Liver (tissue), 9 donors: ENCODE results near the gene DAPK2. TPM values are rescaled to one million over a fixed set of nuclear protein-coding genes. Genes with fewer than 3 reads are reported as not detected.
A peak's percentile ranks its signal among the peaks of the same experiment; 100 is the strongest.

ENCODE experiments used
- DNase-seq: peaks from one replicate; pipeline ENCODE4 v3.0.0-alpha.2; 2017; ENCODE audit warnings: low spot score
- H3K27ac ChIP-seq, 2 donors: one replicate each; pipeline ENCODE4 v1.7.0; 2013; ENCODE audit warnings: inconsistent platforms in 2 of 2, low read length in 2 of 2, control low read depth in 1 of 2, low read depth in 1 of 2, mild to moderate bottlenecking in 1 of 2
- H3K27me3 ChIP-seq, 4 donors: one replicate each; pipeline versions ENCODE4 v1.6.1 to v1.7.0; 2013; ENCODE audit warnings: low read length in 3 of 4, inconsistent platforms in 1 of 4, mild to moderate bottlenecking in 1 of 4, moderate library complexity in 1 of 4; ENCODE audit not compliant: control insufficient read depth in 4 of 4, insufficient read depth in 4 of 4
- H3K36me3 ChIP-seq, 4 donors: one replicate each; pipeline versions ENCODE4 v1.6.1 to v1.7.0; 2013; ENCODE audit warnings: low read length in 3 of 4, mild to moderate bottlenecking in 3 of 4, low read depth in 1 of 4, moderate library complexity in 1 of 4; ENCODE audit not compliant: control insufficient read depth in 4 of 4, insufficient read depth in 3 of 4
- H3K4me1 ChIP-seq, 4 donors: one replicate each; pipeline versions ENCODE4 v1.6.1 to v1.7.0; 2013; ENCODE audit warnings: low read length in 3 of 4, mild to moderate bottlenecking in 3 of 4, moderate library complexity in 1 of 4; ENCODE audit not compliant: control insufficient read depth in 4 of 4, insufficient read depth in 4 of 4
- H3K4me3 ChIP-seq, 3 donors: one replicate each; pipeline versions ENCODE4 v1.6.1 to v1.7.0; 2013; ENCODE audit warnings: low read length in 3 of 3, control low read depth in 1 of 3, low read depth in 1 of 3, mild to moderate bottlenecking in 1 of 3
- H3K9ac ChIP-seq, 2 donors: one replicate each; pipeline ENCODE4 v1.7.0; 2013; ENCODE audit warnings: low read length in 2 of 2, mild to moderate bottlenecking in 2 of 2, moderate library complexity in 2 of 2, control low read depth in 1 of 2, low read depth in 1 of 2
- H3K9me3 ChIP-seq, 4 donors: one replicate each; pipeline versions ENCODE4 v1.6.1 to v1.7.0; 2013; ENCODE audit warnings: low read length in 3 of 4; ENCODE audit not compliant: control insufficient read depth in 4 of 4
- ATF3 ChIP-seq: IDR thresholded peaks from 2 replicates; pipeline ENCODE4 v1.6.1; 2016; ENCODE audit warnings: antibody characterized with exemption
- CTCF ChIP-seq: fragments of 150-350 bp; IDR thresholded peaks from 2 replicates; pipeline ENCODE4 v1.5.1; 2017; ENCODE audit warnings: improper control_type of control experiment, low read depth, low read length; ENCODE audit not compliant: missing input control
- EGR1 ChIP-seq, 2 donors: IDR thresholded peaks; 2 replicates each; pipeline ENCODE4 v1.6.1; 2016 to 2018; ENCODE audit warnings: antibody characterized with exemption in 2 of 2, low read depth in 2 of 2
- FOXA1 ChIP-seq: IDR thresholded peaks from 2 replicates; pipeline ENCODE4 v1.6.1; 2016; ENCODE audit warnings: antibody characterized with exemption
- FOXA2 ChIP-seq: IDR thresholded peaks from 2 replicates; pipeline ENCODE4 v1.6.1; 2016; ENCODE audit warnings: antibody characterized with exemption
- GABPA ChIP-seq, 2 donors: IDR thresholded peaks in 1 of 2; conservative IDR thresholded peaks in 1 of 2; 2 replicates each; pipeline ENCODE4 v1.6.1; 2016; ENCODE audit warnings: antibody characterized with exemption in 2 of 2, mild to moderate bottlenecking in 1 of 2, moderate library complexity in 1 of 2
- HNF4A ChIP-seq, 2 donors: conservative IDR thresholded peaks; 2 replicates each; pipeline ENCODE4 v1.6.1; 2016; ENCODE audit warnings: antibody characterized with exemption in 2 of 2, mild to moderate bottlenecking in 2 of 2
- HNF4G ChIP-seq: IDR thresholded peaks from 2 replicates; pipeline ENCODE4 v1.6.1; 2016; ENCODE audit warnings: antibody characterized with exemption
- JUND ChIP-seq, 2 donors: IDR thresholded peaks; 2 replicates each; pipeline ENCODE4 v1.6.1; 2016; ENCODE audit warnings: antibody characterized with exemption in 2 of 2
- MAX ChIP-seq: IDR thresholded peaks from 2 replicates; pipeline ENCODE4 v1.6.1; 2016; ENCODE audit warnings: antibody characterized with exemption
- NR2F2 ChIP-seq: IDR thresholded peaks from 2 replicates; pipeline ENCODE4 v1.6.1; 2016; ENCODE audit warnings: antibody characterized with exemption
- RAD21 ChIP-seq, 2 donors: IDR thresholded peaks; 2 replicates each; pipeline ENCODE4 v1.6.1; 2016; ENCODE audit warnings: antibody characterized with exemption in 2 of 2, mild to moderate bottlenecking in 2 of 2
- REST ChIP-seq: IDR thresholded peaks from 2 replicates; pipeline ENCODE4 v1.6.1; 2016; ENCODE audit warnings: antibody characterized with exemption, mild to moderate bottlenecking
- RXRA ChIP-seq, 2 donors: IDR thresholded peaks; 2 replicates each; pipeline ENCODE4 v1.6.1; 2017 to 2018; ENCODE audit warnings: antibody characterized with exemption in 2 of 2, mild to moderate bottlenecking in 1 of 2
- SP1 ChIP-seq: IDR thresholded peaks from 2 replicates; pipeline ENCODE4 v1.6.1; 2018; ENCODE audit warnings: antibody characterized with exemption, mild to moderate bottlenecking
- TAF1 ChIP-seq: conservative IDR thresholded peaks from 2 replicates; pipeline ENCODE4 v1.6.1; 2016; ENCODE audit warnings: antibody characterized with exemption, mild to moderate bottlenecking
- YY1 ChIP-seq: IDR thresholded peaks from 2 replicates; pipeline ENCODE4 v1.6.1; 2016; ENCODE audit warnings: antibody characterized with exemption, mild to moderate bottlenecking
- ZBTB33 ChIP-seq: IDR thresholded peaks from 2 replicates; pipeline ENCODE4 v1.6.1; 2016; ENCODE audit warnings: antibody characterized with exemption
- WGBS: extraction: QIAGEN DNeasy Blood & Tissue Kit; methylation state at CpG from one replicate; pipeline ENCODE4 v1.1.7; 2013; 5-methylcytosine and 5-hydroxymethylcytosine counted together
- polyA plus RNA-seq, 2 donors: library from polyadenylated mRNA; stranded (reverse) in 1 of 2; unstranded in 1 of 2; fragments of 200-250 nt in 1 of 2; fragments of >200 nt in 1 of 2; fragmentation: Nextera tagmentation in 1 of 2; extraction: Ambion mirVana in 1 of 2; gene quantifications; one replicate each; pipeline versions ENCODE4 v1.2.1 to v1.2.3, GENCODE V29; 2013 to 2015
- total RNA-seq, 2 donors: library from RNA; depleted of rRNA; stranded (reverse); fragments of >200 nt; gene quantifications; one replicate each; pipeline ENCODE4 v1.2.3, GENCODE V29; 2014
- donor health status: healthy.
- donor health status: healthy.
- donor health status: healthy.
- donor health status: healthy.
- donor health status: healthy.

DAPK2 gene
- total and polyA plus RNA-seq, 4 donors, result 1.0 to 3.6 (median 1.1) TPM

- Histone ChIP-seq H3K4me3 (no peak overlapping the region), H3K36me3 (no peaks in the 10 kb centered on the region), H3K9ac (no peak overlapping the region), H3K9me3 (no peaks in the 10 kb centered on the region), H3K4me1 (peaks cover 4 to 8% (median 5%) of the 10 kb centered on the region in 4 donors), H3K27ac (no peak overlapping the region), H3K27me3 (no peaks in the 10 kb centered on the region)
- 78% methylated on average over 4 of the region's 4 CpGs for WGBS
- peak; percentile 27 for DNase-seq
- TF ChIP-seq TAF1 (no peak), RXRA (IDR thresholded peaks at IDR 0.05) (peak in 1 of 2 donors; percentile 4), YY1 (no peak), HNF4A (conservative IDR thresholded peaks at IDR 0.05) (peak in 1 of 2 donors; percentile 34), RAD21 (IDR thresholded peaks at IDR 0.05) (no peak), FOXA2 (no peak)
These were observed 67.6 kb downstream of the DAPK2 start for GRCh38 chr15:63978511-63979261.

- Histone ChIP-seq H3K27me3 (no peaks in the 10 kb centered on the region), H3K27ac (no peak overlapping the region), H3K4me1 (peaks cover 4 to 13% (median 9%) of the 10 kb centered on the region in 4 donors), H3K4me3 (no peak overlapping the region), H3K9me3 (no peaks in the 10 kb centered on the region), H3K36me3 (no peaks in the 10 kb centered on the region), H3K9ac (no peak overlapping the region)
- TF ChIP-seq TAF1, result no peak
- TF ChIP-seq MAX, result no peak
- TF ChIP-seq JUND (IDR thresholded peaks at IDR 0.05), result no peak
- TF ChIP-seq FOXA2, result no peak
- no peak for TF ChIP-seq GABPA (IDR thresholded peaks at IDR 0.05 in 1 of 2, conservative IDR thresholded peaks at IDR 0.05 in 1 of 2)
- no peak for TF ChIP-seq RAD21 (IDR thresholded peaks at IDR 0.05)
- TF ChIP-seq CTCF, result no peak
- no peak for TF ChIP-seq YY1
- TF ChIP-seq HNF4A (conservative IDR thresholded peaks at IDR 0.05), result no peak
- TF ChIP-seq ZBTB33, result no peak
- TF ChIP-seq FOXA1, result no peak
- TF ChIP-seq REST, result no peak
- TF ChIP-seq EGR1 (IDR thresholded peaks at IDR 0.05; ENCODE audit: low read depth in 2 of 2), result no peak
- TF ChIP-seq HNF4G, result no peak
- TF ChIP-seq NR2F2, result no peak
- TF ChIP-seq SP1, result no peak
- TF ChIP-seq ATF3, result no peak
- TF ChIP-seq RXRA (IDR thresholded peaks at IDR 0.05), result no peak
- WGBS, result 93% methylated on average over 2 of the region's 2 CpGs
- no peak for DNase-seq
These were observed 69.2 kb downstream of the DAPK2 start for GRCh38 chr15:63977119-63977518.
